HUES6 (cell line): Measurements from ENCODE around the gene SEMA3F.

ENCODE experiments used
- H3K27ac ChIP-seq: 2 replicates; pipeline ENCODE4 v1.7.0; 2013; ENCODE audit warnings: low read depth, mild to moderate bottlenecking, low read length, inconsistent platforms
- H3K27me3 ChIP-seq: 2 replicates; pipeline ENCODE4 v1.6.1; 2013; ENCODE audit warnings: low read length; ENCODE audit not compliant: control insufficient read depth, insufficient read depth
- H3K36me3 ChIP-seq: 2 replicates; pipeline ENCODE4 v1.6.1; 2013; ENCODE audit warnings: low read length; ENCODE audit not compliant: control insufficient read depth, insufficient read depth
- H3K4me1 ChIP-seq: 2 replicates; pipeline ENCODE4 v1.6.1; 2013; ENCODE audit warnings: low read length; ENCODE audit not compliant: control insufficient read depth, insufficient read depth
- H3K4me3 ChIP-seq: 2 replicates; pipeline ENCODE4 v1.5.1; 2013; ENCODE audit warnings: low read depth, low read length
- H3K9ac ChIP-seq: one replicate; pipeline ENCODE4 v1.6.1; 2013; ENCODE audit warnings: mild to moderate bottlenecking, low read length
- H3K9me3 ChIP-seq: 2 replicates; pipeline ENCODE4 v1.6.1; 2013; ENCODE audit warnings: low read depth, low read length; ENCODE audit not compliant: control insufficient read depth, insufficient read depth

SEMA3F gene

DNA sequence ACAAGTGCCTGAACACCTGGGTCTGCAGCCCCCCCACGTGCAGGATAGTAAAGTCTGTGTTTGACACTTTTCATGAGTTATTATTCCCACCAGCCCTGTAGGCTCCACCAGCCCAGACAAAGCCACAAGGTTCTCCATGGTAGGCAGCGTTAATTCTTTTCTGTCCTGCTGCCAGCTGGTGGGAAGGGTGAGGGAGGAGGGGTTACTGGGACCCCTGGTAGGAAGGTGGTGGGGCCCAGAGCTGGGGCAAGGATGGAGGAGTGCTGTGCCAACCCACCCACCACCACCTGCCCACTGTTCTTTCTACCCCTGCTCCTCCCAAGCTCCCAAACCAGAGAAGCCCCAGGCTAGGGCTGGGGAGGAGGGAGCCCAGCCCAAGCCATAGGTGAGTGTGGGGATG lies 20.8 kb upstream of the SEMA3F start:
- Histone ChIP-seq H3K9ac (no peak overlapping the region), H3K27me3 (no peaks in the 10 kb centered on the region), H3K27ac (no peak overlapping the region), H3K9me3 (no peaks in the 10 kb centered on the region), H3K4me3 (no peak overlapping the region), H3K36me3 (no peaks in the 10 kb centered on the region), H3K4me1 (peaks cover 31% of the 10 kb centered on the region)

DNA sequence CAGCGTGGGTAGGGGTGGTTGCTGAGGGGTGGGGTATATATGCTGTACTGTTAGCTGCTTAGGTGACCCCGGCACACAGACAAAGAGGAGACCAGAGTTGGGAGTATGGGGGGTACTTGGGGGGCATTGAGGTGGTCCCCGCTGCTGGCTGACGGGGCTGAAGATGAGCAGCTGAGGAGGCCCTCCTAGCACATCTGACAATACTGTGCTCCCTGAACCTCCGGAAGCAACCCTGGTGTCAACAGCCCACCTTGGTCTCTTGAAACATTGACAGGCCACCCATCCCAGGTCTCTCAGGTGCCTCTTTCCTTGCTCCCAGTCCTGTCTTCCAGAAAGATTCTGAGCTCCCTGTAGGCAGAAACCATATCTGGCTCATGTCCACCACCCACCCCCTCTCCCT lies 19.2 kb upstream of the SEMA3F start:
- Histone ChIP-seq H3K36me3 (no peaks in the 10 kb centered on the region), H3K4me1 (peaks cover 41% of the 10 kb centered on the region), H3K4me3 (no peak overlapping the region), H3K27ac (no peak overlapping the region), H3K9me3 (no peaks in the 10 kb centered on the region), H3K9ac (no peak overlapping the region), H3K27me3 (no peaks in the 10 kb centered on the region)

DNA sequence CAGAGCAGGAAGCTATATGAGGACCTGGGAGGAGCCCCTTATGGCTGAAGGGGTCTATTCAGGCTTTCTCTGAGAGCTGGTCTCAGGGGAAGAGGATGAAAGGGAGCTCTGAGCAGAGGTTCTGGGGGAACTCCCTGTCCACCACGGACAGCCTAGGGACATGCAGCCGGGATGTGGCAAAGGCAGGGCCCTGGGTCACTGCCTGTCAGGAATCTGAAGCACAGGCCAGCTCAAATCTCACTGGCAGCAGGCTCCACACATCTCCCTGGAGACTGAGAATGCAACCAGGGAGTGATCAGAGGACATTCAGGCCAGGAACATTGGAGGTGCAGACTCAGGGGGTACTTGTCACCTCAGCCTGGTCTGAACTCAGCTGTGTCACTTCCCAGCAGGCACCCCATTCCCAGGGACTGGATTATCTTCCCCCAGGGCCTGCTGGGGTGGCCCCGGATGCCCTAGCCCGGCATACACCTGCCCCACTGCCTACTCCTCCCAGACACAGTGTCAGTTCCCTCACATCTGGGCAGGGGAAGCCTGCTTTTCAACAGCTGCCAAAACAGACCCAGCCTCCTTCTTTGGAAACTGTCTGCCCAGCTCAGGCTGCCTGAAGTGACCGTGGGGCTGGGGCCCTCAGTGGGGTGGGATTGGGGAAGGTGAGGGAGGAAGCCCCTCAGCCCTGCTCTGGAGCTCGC lies 18.3 kb upstream of the SEMA3F start:
- Histone ChIP-seq H3K27ac (no peak overlapping the region), H3K9me3 (no peaks in the 10 kb centered on the region), H3K4me3 (no peak overlapping the region), H3K27me3 (no peaks in the 10 kb centered on the region), H3K9ac (no peak overlapping the region), H3K4me1 (peaks cover 41% of the 10 kb centered on the region), H3K36me3 (no peaks in the 10 kb centered on the region)

DNA sequence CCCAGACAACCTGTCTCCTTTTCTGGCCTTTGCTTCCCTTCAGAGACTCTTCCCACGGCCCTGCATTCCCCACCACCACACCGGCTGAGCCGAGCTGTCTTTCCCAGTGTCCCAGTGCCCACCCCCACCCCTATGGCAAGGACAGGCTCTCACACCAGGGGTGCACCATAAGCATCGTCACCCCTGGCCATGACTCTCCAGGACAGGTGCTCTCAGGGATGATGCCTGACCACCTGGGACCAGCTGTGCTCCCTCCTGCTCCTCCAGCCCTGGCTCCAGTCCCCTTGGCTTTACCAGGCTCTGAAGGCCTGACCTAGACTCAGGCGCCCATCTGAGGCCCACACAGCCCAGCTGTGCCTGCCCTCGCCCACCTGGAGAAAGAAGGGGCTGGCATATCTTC lies 17.6 kb upstream of the SEMA3F start:
- H3K9me3 ChIP-seq = no peaks in the 10 kb centered on the region
- H3K27ac ChIP-seq = no peak overlapping the region
- H3K4me3 ChIP-seq = no peak overlapping the region
- H3K36me3 ChIP-seq = no peaks in the 10 kb centered on the region
- peaks cover 41% of the 10 kb centered on the region for H3K4me1 ChIP-seq
- H3K27me3 ChIP-seq = no peaks in the 10 kb centered on the region
- no peak overlapping the region for H3K9ac ChIP-seq

DNA sequence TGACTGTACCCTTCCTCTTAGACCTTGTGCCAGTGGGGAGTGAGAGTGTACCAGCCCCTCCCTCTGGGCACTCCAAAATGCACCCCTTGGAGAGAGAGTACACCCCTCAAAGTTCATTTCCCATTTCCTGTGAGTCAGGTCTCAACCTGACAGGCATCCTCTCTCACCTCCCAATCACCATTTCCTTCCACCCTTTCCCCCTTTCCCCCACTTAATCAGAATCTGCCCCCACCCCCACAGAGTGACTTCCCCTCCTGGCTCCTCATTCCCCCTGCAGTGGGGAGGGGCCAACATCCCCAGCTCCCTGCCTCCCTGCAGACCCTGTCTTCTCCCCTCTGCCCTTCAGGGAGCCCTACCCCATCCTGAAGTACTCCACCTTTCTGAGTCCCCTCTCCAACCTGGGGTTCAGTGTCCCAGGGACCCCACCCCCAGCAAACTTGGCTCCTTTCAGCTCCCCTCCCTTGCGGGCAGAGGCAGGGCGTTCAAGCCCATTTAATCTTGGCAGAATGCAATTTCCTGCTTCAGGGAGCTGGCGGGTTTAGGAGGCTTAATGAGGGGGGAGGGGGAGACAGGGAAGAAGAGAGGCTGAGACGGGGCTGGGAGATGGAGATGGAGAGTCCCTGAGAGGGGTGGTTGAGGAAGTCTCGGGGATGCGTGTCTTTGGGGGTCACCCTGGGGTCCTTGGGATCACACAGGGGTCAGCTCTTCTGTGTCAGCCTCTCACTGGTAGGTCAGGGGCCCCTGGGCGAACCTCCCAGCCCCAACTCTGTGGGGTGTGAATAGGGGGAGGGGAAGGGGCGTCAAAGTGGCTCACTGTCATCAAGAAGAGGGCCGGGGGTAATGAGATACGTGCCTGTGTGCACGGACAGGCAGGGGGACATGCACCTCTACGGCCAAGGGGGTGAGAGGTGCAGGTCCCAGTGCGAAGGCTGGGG lies 16.6 kb upstream of the SEMA3F start:
- H3K4me3 ChIP-seq = peak overlapping the region; percentile 25
- no peak overlapping the region for H3K27ac ChIP-seq
- H3K9ac ChIP-seq = no peak overlapping the region
- no peaks in the 10 kb centered on the region for H3K36me3 ChIP-seq
- H3K9me3 ChIP-seq = no peaks in the 10 kb centered on the region
- H3K27me3 ChIP-seq = no peaks in the 10 kb centered on the region
- peaks cover 37% of the 10 kb centered on the region for H3K4me1 ChIP-seq

DNA sequence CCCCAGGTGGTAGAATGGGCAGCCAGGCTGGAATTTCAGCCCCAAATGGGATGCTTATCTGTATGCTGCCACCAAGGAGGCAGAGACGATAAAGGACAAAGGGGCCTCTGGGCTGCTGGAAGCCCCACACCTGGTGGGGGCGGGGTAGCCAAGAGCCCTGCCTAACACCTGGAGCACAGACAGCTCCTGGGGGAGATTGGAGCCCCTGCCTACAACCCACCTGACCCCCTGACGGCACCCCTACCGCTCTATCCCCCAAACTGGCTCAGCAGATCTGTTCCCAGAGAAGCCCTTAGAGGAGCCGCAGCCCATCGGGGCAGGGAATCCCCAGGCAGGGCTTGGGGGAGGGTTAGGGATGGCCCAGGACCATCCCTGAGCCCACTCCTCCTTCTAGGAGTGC lies 15.8 kb upstream of the SEMA3F start:
- H3K4me3 ChIP-seq = peak overlapping the region; percentile 25; the same call in 1 of the 2 replicates
- H3K27ac ChIP-seq = no peak overlapping the region
- no peaks in the 10 kb centered on the region for H3K27me3 ChIP-seq
- H3K36me3 ChIP-seq = no peaks in the 10 kb centered on the region
- H3K9ac ChIP-seq = no peak overlapping the region
- H3K4me1 ChIP-seq = peaks cover 37% of the 10 kb centered on the region
- no peaks in the 10 kb centered on the region for H3K9me3 ChIP-seq

DNA sequence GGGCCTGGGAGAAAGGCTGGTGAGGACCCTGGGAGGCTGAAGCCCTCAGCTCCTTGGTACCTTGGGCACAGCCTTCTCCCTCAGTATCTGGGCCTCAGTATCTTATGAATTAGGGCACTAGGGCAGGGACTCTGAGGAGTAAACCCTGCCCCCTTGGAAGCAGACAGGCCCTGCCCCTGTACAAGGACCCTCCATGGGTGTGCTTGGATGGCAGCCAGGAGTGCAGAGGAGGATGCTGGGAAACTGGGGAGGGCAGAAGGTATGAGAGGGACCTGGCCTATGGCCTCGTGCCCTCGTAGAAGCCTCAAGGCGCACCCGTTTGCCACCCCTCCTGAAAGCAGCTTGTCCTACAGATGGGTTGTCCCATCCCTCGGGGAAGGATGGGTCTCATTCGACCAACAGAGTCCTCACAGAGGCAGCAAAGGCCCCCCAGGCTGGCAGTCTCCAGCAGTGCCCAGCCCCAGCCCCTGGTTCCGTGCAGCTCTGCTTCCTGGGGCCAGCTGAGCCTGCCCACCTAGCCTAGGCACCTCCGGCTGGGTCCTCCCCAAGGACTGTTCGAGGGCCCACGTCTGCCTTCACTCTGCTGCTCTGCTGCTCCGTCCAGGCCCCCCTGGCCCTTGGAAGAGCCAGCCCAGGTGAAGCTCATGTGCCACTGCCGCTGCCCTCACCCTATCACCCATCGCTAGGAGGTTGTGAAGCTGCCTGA lies 15.3 kb upstream of the SEMA3F start:
- Histone ChIP-seq H3K27me3 (no peaks in the 10 kb centered on the region), H3K9me3 (no peaks in the 10 kb centered on the region), H3K36me3 (no peaks in the 10 kb centered on the region), H3K27ac (no peak overlapping the region), H3K4me3 (no peak overlapping the region), H3K9ac (no peak overlapping the region), H3K4me1 (peaks cover 37% of the 10 kb centered on the region)

DNA sequence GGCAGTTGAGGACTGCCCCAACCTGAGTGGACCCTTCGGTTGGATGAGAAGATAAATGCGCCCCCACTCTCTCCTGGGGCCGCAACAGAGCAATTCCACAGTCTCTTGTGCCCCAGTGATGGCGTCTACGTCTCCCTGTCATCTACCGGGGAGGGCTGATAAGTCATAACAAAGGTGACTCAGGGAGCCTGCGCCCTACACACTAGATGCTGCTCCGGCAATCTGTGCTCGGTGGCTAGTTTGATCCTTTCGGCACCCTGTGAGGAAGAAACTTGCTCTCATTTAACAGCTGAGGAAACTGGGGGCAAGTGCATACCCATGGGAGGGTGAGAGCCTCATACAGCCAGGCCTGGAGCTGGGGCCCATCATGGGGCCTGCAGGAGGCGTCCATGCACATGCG lies 14.1 kb upstream of the SEMA3F start:
- Histone ChIP-seq H3K36me3 (no peaks in the 10 kb centered on the region), H3K9ac (no peak overlapping the region), H3K4me3 (no peak overlapping the region), H3K4me1 (peaks cover 37% of the 10 kb centered on the region), H3K9me3 (no peaks in the 10 kb centered on the region), H3K27ac (no peak overlapping the region), H3K27me3 (no peaks in the 10 kb centered on the region)

DNA sequence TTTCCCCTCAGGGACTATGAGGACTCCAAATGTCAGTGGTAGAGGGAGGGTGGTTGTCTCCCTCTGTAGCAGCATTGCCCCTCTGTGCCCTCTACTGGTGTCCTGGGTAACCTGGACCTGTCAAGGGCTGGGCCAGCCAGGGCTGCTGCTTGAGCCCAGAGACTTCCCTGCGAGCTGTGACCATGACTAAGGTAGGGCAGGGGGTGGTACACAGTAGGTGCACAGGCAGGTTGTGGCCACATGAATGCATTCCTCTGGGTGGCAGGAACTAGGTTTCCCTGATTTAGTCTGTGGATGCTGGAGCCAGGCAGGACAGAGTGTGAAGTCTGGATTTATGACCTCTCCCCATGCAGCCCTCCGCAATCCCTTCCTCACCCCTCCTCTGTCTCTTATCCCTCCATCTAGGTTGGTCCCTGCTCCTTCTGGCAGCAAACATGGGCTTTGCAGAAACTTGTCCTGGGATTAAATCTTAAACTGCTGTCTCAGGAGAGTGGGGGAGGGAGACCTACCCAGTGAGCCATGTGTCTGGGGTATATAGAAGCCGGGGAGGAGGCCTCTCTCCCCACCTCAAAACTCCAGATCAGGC lies 8.7 kb upstream of the SEMA3F start:
- Histone ChIP-seq H3K27me3 (no peaks in the 10 kb centered on the region), H3K4me3 (no peak overlapping the region), H3K9me3 (no peaks in the 10 kb centered on the region), H3K9ac (no peak overlapping the region), H3K27ac (no peak overlapping the region), H3K36me3 (no peaks in the 10 kb centered on the region), H3K4me1 (peaks cover 26% of the 10 kb centered on the region)

DNA sequence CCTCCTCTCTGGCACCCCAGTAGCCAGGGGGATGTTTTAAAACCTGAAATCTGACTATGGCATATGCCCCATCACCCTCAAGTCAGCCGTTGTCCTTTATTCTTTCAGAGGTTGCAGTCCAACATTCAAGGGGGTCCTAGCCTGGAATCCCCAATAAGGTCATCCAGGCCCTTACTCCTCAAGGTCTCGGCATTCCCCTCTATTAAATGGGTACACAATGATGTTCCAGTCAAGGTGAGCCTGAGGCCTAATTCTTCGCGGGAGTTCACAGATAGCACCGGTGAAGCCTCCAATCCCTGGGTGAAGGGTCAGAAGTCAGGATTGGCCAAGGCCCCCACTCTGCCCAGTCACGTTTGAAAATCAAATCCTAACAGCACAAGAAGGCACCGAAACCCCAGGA lies 8.1 kb upstream of the SEMA3F start:
- no peak overlapping the region for H3K9ac ChIP-seq
- 0 out of 2 replicates have a peak, but pooled peaks cover 3% of the 10 kb centered on the region for H3K27me3 ChIP-seq
- H3K27ac ChIP-seq = no peak overlapping the region
- peaks cover 32% of the 10 kb centered on the region for H3K4me1 ChIP-seq
- no peaks in the 10 kb centered on the region for H3K9me3 ChIP-seq
- no peak overlapping the region for H3K4me3 ChIP-seq
- H3K36me3 ChIP-seq = no peaks in the 10 kb centered on the region
